Neural cell (in vitro differentiated cells): ENCODE measurements around the gene UBFD1. TPM values are rescaled to one million over a fixed set of nuclear protein-coding genes. Genes with fewer than 3 reads are reported as not detected.

Experiments
- H2AFZ ChIP-seq: fragments of 200-600, 300-800 bp; sonication (generic), shearing (Covaris generic); 2 replicates; pipeline ENCODE4 v1.6.0; 2014; ENCODE audit warnings: low read depth, mild to moderate bottlenecking, antibody characterized with exemption, low read length, moderate library complexity
- H3F3A ChIP-seq: fragments of 200-600 bp; shearing (Covaris generic); 2 replicates; pipeline ENCODE4 v1.6.1; 2016; ENCODE audit warnings: mild to moderate bottlenecking, moderate library complexity, mixed read lengths, antibody characterized with exemption, low read length; ENCODE audit not compliant: insufficient read depth, poor library complexity, severe bottlenecking
- H3K27ac ChIP-seq: fragments of 200-600, 300-800 bp; sonication (generic), shearing (Covaris generic); 2 replicates; pipeline ENCODE4 v1.5.1; 2014; ENCODE audit warnings: mild to moderate bottlenecking, low read length, moderate library complexity
- H3K27me3 ChIP-seq: fragments of 300-800, 200-600 bp; sonication (generic), shearing (Covaris generic); 2 replicates; pipeline ENCODE4 v1.6.0; 2014; ENCODE audit warnings: mild to moderate bottlenecking, low read depth, low read length, moderate library complexity; ENCODE audit not compliant: insufficient read depth
- H3K36me3 ChIP-seq: fragments of 300-800, 200-600 bp; sonication (generic), shearing (Covaris generic); 2 replicates; pipeline ENCODE4 v1.5.1; 2014; ENCODE audit warnings: mild to moderate bottlenecking, antibody characterized with exemption, low read length, moderate library complexity; ENCODE audit not compliant: insufficient read depth
- H3K4me2 ChIP-seq: fragments of 300-800, 200-600 bp; sonication (generic), shearing (Covaris generic); 2 replicates; pipeline ENCODE4 v1.6.0; 2014; ENCODE audit warnings: mild to moderate bottlenecking, low read length
- H3K4me3 ChIP-seq: fragments of 300-800, 200-600 bp; sonication (generic), shearing (Covaris generic); 2 replicates; pipeline ENCODE4 v1.5.1; 2014; ENCODE audit warnings: mild to moderate bottlenecking, low read length, moderate library complexity
- H3K79me2 ChIP-seq: fragments of 200-600 bp; shearing (Covaris generic); replicated peaks from 2 replicates; pipeline ENCODE4 v1.6.0; 2014; ENCODE audit warnings: mild to moderate bottlenecking, low read length, moderate library complexity; ENCODE audit not compliant: insufficient read depth
- H3K9ac ChIP-seq: fragments of 300-800, 200-600 bp; sonication (generic), shearing (Covaris generic); 2 replicates; pipeline ENCODE4 v1.6.1; 2016; ENCODE audit warnings: mild to moderate bottlenecking, low read length, mixed read lengths
- H3K9me2 ChIP-seq: fragments of 200-600 bp; shearing (Covaris generic); 2 replicates; pipeline ENCODE4 v1.6.1; 2016; ENCODE audit warnings: mild to moderate bottlenecking, low read length, mixed read lengths; ENCODE audit not compliant: insufficient read depth
- H3K9me3 ChIP-seq: fragments of 200-600, 300-800 bp; sonication (generic), shearing (Covaris generic); 2 replicates; pipeline ENCODE4 v1.6.1; 2016; ENCODE audit warnings: mild to moderate bottlenecking, mixed run types, low read length, moderate library complexity, mixed read lengths
- H4K20me1 ChIP-seq: fragments of 200-600 bp; shearing (Covaris generic); 2 replicates; pipeline ENCODE4 v1.6.1; 2016; ENCODE audit warnings: mild to moderate bottlenecking, mixed run types; ENCODE audit not compliant: insufficient read depth
- EP300 ChIP-seq: fragments of 450-650 bp; conservative IDR thresholded peaks from 2 replicates; pipeline ENCODE4 v1.6.1; 2014; ENCODE audit warnings: antibody characterized with exemption, mild to moderate bottlenecking, moderate library complexity; ENCODE audit not compliant: poor library complexity, severe bottlenecking
- EZH2 ChIP-seq: fragments of 200-600, 300-800 bp; shearing (Covaris generic), sonication (generic); IDR thresholded peaks from 2 replicates; pipeline ENCODE4 v1.6.1; 2014; ENCODE audit warnings: antibody characterized with exemption, low read length, borderline replicate concordance, mild to moderate bottlenecking; ENCODE audit not compliant: insufficient read depth, poor library complexity, severe bottlenecking
- MXI1 ChIP-seq: fragments of 450-650 bp; conservative IDR thresholded peaks from 2 replicates; pipeline ENCODE4 v1.6.1; 2014; ENCODE audit warnings: antibody characterized with exemption, mild to moderate bottlenecking; ENCODE audit not compliant: poor library complexity, severe bottlenecking
- POLR2AphosphoS5 ChIP-seq: IDR thresholded peaks from 2 replicates; pipeline ENCODE4 v1.6.1; 2012
- RAD21 ChIP-seq: fragments of 450-650 bp; conservative IDR thresholded peaks from 2 replicates; pipeline ENCODE4 v1.6.1; 2014; ENCODE audit warnings: antibody characterized with exemption, mild to moderate bottlenecking, moderate library complexity
- REST ChIP-seq: IDR thresholded peaks from 2 replicates; pipeline ENCODE4 v1.6.1; 2012; ENCODE audit warnings: borderline replicate concordance
- SMC3 ChIP-seq: fragments of 450-650 bp; conservative IDR thresholded peaks from 2 replicates; pipeline ENCODE4 v1.6.1; 2014; ENCODE audit warnings: antibody characterized with exemption, mild to moderate bottlenecking, moderate library complexity; ENCODE audit not compliant: poor library complexity
- TAF1 ChIP-seq: IDR thresholded peaks from 2 replicates; pipeline ENCODE4 v1.6.1; 2012; ENCODE audit warnings: low read depth
- polyA plus RNA-seq: library from polyadenylated mRNA; depleted of rRNA; stranded (reverse); fragments of >200 nt; gene quantifications from 2 replicates; pipeline ENCODE4 v1.2.3, GENCODE V29; 2014
- TF ChIP-seq, protein P1 (sequence below): fragments of 450-650 bp; IDR thresholded peaks from 2 replicates; pipeline ENCODE4 v1.5.1; 2014; ENCODE audit warnings: antibody characterized with exemption, mild to moderate bottlenecking, moderate library complexity; ENCODE audit not compliant: poor library complexity, severe bottlenecking

Gene UBFD1
- polyA plus RNA-seq, 1 donor from 2014 or later = 94.3 TPM

GRCh38 chr16:23577493-23577892, 20.0 kb downstream of the UBFD1 start:
- no peak overlapping the region for H2AFZ ChIP-seq
- H3K79me2 ChIP-seq = no peaks in the 10 kb centered on the region
- no peaks in the 10 kb centered on the region for H4K20me1 ChIP-seq
- no peak for TF ChIP-seq SMC3
- TF ChIP-seq EP300 = no peak
- no peak overlapping the region for H3K27ac ChIP-seq
- H3K9ac ChIP-seq = no peak overlapping the region
- H3K9me3 ChIP-seq = no peaks in the 10 kb centered on the region
- peaks cover 10% of the 10 kb centered on the region for H3K36me3 ChIP-seq
- no peak overlapping the region for H3K4me2 ChIP-seq
- no peak overlapping the region for H3K4me3 ChIP-seq
- no peaks in the 10 kb centered on the region for H3K27me3 ChIP-seq
- no peaks in the 10 kb centered on the region for H3K9me2 ChIP-seq
- H3F3A ChIP-seq = no peaks in the 10 kb centered on the region

GRCh38 chr16:23578101-23578830, 20.7 kb downstream of the UBFD1 start:
- TF ChIP-seq EP300 (no peak), RAD21 (no peak), POLR2AphosphoS5 (no peak), SMC3 (no peak), REST (no peak), EZH2 (no peak), MXI1 (no peak), TAF1 (no peak)
- TF ChIP-seq, protein P1, sequence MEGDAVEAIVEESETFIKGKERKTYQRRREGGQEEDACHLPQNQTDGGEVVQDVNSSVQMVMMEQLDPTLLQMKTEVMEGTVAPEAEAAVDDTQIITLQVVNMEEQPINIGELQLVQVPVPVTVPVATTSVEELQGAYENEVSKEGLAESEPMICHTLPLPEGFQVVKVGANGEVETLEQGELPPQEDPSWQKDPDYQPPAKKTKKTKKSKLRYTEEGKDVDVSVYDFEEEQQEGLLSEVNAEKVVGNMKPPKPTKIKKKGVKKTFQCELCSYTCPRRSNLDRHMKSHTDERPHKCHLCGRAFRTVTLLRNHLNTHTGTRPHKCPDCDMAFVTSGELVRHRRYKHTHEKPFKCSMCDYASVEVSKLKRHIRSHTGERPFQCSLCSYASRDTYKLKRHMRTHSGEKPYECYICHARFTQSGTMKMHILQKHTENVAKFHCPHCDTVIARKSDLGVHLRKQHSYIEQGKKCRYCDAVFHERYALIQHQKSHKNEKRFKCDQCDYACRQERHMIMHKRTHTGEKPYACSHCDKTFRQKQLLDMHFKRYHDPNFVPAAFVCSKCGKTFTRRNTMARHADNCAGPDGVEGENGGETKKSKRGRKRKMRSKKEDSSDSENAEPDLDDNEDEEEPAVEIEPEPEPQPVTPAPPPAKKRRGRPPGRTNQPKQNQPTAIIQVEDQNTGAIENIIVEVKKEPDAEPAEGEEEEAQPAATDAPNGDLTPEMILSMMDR = no peak
- H3K79me2 ChIP-seq = no peaks in the 10 kb centered on the region
- H3K9me2 ChIP-seq = no peaks in the 10 kb centered on the region
- no peak overlapping the region for H3K4me2 ChIP-seq
- H3K9me3 ChIP-seq = no peaks in the 10 kb centered on the region
- no peak overlapping the region for H3K27ac ChIP-seq
- H3F3A ChIP-seq = no peaks in the 10 kb centered on the region
- peaks cover 10% of the 10 kb centered on the region for H3K36me3 ChIP-seq
- H3K4me3 ChIP-seq = no peak overlapping the region
- no peaks in the 10 kb centered on the region for H3K27me3 ChIP-seq
- H3K9ac ChIP-seq = no peak overlapping the region
- no peak overlapping the region for H2AFZ ChIP-seq
- no peaks in the 10 kb centered on the region for H4K20me1 ChIP-seq
